Endothelial cell of hepatic sinusoid (primary cell): Measurements from ENCODE around the gene NUMB.

Source experiments
- in situ Hi-C: cut with HindIII; loops from 2 replicates; pipeline ENCODE4 v1.10.0; 2017; ENCODE audit warnings: low sequenced_read_pairs

NUMB gene

DNA sequence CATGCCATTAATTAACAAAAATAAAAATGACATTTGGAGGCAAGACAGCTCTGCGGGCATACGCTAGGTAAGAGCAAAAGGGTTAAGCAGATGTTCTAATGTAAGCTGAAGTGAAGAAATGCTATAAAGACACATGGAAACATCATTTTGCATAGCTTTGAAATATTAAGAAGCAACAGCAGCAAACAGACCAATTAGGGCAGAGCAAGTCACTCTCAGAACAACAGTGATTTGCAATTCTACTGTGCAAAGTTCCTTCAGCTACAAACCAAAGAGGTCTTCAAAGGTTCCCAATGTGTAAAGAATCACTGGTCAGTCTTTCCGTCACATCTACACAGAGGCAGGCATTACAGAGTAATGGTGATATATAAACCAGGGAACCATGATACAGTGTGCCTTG lies 152.8 kb downstream of the NUMB start:
- in situ Hi-C loops, result no loop called here

GRCh38 chr14:73295198-73295796 lies 163.0 kb downstream of the NUMB start:
- in situ Hi-C loops, result no loop called here

- in situ Hi-C loops, result no loop called here
Measured at GRCh38 chr14:73293782-73294781, 164.3 kb downstream of the NUMB start.

- in situ Hi-C loops, result no loop called here
Measured at GRCh38 chr14:73290279-73290678, 168.1 kb downstream of the NUMB start.

DNA sequence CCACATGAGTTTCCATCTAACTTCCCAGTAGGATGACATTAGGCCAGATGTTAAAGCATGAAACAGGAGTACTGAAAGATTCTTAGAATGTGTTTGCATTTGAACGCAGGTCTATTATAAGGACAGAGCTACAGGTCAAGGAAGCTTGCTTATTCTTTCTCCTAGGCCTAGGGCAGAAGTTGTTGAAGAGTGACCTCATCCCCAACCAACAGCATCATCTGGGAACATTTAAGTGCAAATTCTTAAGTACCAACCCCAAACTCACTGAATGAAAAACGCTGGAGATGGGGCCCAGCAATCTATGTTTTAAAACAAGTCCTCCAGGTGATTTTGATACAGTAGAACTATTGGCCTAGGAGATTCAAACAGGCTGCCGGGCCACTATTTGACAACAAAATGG lies 168.6 kb downstream of the NUMB start:
- in situ Hi-C loops, result loop anchor here (5.0 kb wide), 2 partner anchors 103 to 178 kb away; no protein-coding TSS in a partner anchor

GRCh38 chr14:73289308-73289707 lies 169.0 kb downstream of the NUMB start:
- in situ Hi-C loops, result loop anchor here (5.0 kb wide), 2 partner anchors 103 to 178 kb away; no protein-coding TSS in a partner anchor

- in situ Hi-C loops, result loop anchor here (5.0 kb wide), 2 partner anchors 105 to 180 kb away; no protein-coding TSS in a partner anchor
Measured at GRCh38 chr14:73287071-73287470, 171.3 kb downstream of the NUMB start.

DNA sequence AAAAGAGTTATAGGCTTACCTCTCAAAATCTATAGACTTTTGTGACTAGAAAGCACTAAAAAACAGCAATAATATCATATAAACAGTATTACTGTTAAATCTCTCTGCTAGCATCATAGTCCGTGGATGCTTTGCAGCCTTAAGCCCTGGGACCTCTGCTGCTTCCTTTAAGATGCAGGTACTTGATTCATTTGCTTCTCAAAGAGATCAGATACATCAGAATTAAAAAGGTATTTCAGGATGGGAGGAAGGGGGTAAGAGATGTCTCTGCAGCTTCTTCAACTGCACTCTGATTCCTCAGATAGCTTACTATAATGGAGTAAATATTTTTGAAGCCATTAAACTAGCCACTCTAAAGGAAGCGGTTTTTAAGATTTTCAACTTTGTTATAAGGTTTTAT lies 171.7 kb downstream of the NUMB start:
- in situ Hi-C loops, result loop anchor here (5.0 kb wide), 2 partner anchors 106 to 181 kb away; no protein-coding TSS in a partner anchor

DNA sequence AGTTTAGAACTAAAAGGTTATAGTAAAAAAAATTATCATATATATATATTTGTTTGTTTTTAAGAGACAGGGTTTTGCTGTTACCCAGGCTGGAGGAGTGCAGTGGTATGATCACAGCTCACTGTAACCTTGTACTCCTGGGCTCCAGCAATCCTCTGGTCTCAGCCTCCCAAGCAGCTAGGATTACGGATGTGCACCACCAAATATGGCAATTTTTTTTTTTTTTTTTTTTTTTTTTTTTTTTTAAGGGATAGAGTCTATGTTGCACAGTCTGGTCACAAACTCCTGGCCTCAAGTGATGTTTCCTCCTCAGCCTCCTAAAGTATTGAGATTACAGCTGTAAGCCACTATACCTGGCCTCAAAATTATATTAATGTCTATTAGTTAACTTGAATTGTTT lies 172.4 kb downstream of the NUMB start:
- in situ Hi-C loops, result loop anchor here (5.0 kb wide), 2 partner anchors 106 to 181 kb away; no protein-coding TSS in a partner anchor

DNA sequence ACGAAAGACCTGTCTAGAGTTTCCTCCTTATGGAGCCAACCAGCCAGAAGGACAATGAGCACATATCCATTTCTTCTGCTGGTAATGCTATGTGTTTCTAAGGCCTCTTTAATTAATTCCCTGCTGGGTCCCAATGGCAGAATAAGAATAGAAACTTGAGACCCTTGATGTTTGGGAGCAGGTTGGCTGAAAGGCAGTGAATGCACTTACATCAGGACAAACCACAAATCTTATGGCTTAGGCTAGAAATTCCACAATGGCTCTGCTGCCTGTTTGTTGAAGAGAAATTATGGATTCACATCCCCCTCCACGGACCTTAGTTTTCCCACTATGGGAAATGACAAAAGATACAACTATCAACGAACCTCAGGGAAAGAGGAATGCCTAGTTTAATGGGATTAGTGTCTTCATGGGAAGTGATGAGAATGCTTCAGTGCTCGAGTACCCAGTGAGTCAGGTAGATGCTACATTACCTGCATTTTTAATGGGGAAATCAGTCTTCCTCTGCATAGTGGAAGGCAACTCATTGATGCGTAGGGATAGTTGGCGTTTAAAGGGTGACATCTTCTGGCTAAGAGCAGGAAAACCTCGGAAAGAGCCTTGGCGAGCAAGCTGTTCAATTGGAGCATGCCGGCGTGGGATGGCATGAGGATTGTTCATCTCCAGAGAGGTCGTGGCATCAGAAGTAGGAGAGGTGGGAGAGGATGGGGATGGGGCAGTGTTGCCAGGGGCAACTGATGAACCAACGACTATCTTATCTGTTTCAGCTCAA lies 174.6 kb downstream of the NUMB start:
- in situ Hi-C loops, result no loop called here

- in situ Hi-C loops, result no loop called here
Measured at GRCh38 chr14:73280903-73281302, 177.4 kb downstream of the NUMB start.

- in situ Hi-C loops, result no loop called here
Measured at GRCh38 chr14:73277376-73277775, 181.0 kb downstream of the NUMB start.

DNA sequence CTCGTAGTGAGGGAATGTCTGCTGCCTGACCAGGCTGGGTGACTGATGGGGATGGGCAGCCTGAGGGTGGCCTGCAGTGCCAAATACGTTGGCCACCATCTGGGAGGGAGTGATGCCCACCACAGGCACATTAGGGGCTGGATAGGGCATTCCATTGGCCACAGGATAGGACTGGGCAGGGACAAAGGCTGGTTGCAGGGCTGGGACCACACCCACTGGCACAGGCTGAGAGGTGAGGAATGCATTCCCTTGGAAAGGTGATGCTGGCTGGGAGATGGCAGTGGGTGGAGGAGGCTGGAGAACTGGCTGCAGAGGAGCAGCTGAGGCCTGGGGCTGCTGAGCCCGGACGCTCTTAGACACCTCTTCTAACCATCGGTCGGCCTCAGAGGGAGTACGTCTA lies 181.5 kb downstream of the NUMB start:
- in situ Hi-C loops, result no loop called here

GRCh38 chr14:73273799-73274198 lies 184.5 kb downstream of the NUMB start:
- in situ Hi-C loops, result no loop called here

DNA sequence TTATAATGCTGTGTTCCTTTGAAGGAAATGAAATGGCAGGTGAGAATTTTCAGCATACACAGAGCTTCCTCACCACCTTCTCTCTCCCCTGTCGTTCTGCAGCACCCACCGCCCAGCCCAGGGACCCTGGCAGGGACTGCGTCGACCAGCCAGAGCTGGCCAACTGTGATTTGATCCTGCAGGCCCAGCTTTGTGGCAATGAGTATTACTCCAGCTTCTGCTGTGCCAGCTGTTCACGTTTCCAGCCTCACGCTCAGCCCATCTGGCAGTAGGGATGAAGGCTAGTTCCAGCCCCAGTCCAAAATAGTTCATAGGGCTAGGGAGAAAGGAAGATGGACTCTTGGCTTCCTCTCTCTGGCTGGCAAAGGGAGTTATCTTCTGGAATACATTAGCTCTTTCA lies 186.0 kb downstream of the NUMB start:
- in situ Hi-C loops, result no loop called here

GRCh38 chr14:73269729-73270531 lies 188.4 kb downstream of the NUMB start:
- in situ Hi-C loops, result no loop called here

DNA sequence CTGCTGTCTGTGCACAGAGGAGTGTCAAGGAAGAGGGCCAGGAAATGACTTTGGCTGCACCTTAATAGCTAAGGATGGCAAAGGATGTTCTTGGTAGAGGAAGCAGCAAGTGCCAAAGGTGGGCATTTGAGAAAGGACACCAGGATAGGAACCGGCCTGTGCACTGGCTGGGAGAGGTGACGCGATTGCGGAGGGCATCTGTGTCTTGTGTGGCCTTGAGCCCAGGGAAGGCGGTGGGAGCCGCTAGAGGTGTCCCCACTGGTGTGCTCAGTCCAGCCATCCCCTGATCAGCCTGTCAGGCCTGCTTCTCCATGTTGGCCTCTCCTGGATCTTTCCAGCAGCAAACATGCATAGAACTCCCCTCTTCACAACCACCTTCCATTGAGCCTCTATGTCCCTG lies 190.9 kb downstream of the NUMB start:
- in situ Hi-C loops, result no loop called here

- in situ Hi-C loops, result no loop called here
Measured at GRCh38 chr14:73266317-73266716, 192.0 kb downstream of the NUMB start.

DNA sequence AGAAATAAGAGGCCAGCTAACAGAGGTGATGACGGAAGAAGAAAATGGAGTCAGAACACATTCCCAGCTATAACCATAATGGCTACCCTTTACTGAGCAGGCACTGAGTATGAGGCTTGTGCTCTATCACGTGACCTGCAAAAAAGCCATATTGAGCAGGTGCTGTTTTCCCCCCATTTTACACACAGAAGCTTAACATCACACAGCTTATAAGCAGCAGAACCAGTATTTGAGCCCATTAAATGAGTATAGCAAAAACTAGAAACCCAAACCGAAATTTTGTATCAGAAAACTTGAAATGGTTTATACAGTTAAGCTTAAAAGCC lies 192.7 kb downstream of the NUMB start:
- in situ Hi-C loops, result no loop called here
